HL-60 (cell line): Measurements from ENCODE around the gene CDK17.

Experiments used
- GABPA ChIP-seq: IDR thresholded peaks from 2 replicates; pipeline ENCODE4 v1.6.1; 2012; ENCODE audit warnings: low read depth
- POLR2AphosphoS5 ChIP-seq: IDR thresholded peaks from 2 replicates; pipeline ENCODE4 v1.6.1; 2012; ENCODE audit warnings: low read depth
- SPI1 ChIP-seq: IDR thresholded peaks from 2 replicates; pipeline ENCODE4 v1.6.1; 2012; ENCODE audit warnings: low read depth, mild to moderate bottlenecking, borderline replicate concordance
- TF ChIP-seq, protein P1 (sequence below): IDR thresholded peaks from one replicate; pipeline ENCODE4 v1.5.1; 2011; ENCODE audit warnings: low read length, control low read depth, inconsistent platforms; ENCODE audit not compliant: insufficient read depth

DNA sequence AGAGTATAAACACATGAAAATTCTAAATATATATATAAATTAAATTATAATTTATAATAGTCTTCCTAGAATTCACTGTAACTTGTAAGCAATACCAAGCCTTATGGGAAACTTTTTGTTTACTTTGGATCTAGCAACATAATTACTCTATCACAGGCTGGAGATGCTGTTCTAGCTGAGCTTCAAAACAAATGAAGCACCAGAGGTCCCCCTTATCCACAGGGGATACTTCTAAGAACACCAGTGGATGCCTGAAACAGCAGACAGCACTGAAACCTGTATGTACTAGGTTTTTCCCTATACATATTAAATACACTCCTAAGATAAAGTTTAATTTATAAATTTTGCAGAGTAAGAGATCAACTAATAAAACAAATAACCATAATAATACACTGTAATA lies 96.6 kb downstream of the CDK17 start:
- TF ChIP-seq POLR2AphosphoS5 (no peak), GABPA (no peak), SPI1 (no peak)
- TF ChIP-seq, protein P1, sequence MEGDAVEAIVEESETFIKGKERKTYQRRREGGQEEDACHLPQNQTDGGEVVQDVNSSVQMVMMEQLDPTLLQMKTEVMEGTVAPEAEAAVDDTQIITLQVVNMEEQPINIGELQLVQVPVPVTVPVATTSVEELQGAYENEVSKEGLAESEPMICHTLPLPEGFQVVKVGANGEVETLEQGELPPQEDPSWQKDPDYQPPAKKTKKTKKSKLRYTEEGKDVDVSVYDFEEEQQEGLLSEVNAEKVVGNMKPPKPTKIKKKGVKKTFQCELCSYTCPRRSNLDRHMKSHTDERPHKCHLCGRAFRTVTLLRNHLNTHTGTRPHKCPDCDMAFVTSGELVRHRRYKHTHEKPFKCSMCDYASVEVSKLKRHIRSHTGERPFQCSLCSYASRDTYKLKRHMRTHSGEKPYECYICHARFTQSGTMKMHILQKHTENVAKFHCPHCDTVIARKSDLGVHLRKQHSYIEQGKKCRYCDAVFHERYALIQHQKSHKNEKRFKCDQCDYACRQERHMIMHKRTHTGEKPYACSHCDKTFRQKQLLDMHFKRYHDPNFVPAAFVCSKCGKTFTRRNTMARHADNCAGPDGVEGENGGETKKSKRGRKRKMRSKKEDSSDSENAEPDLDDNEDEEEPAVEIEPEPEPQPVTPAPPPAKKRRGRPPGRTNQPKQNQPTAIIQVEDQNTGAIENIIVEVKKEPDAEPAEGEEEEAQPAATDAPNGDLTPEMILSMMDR: no peak
